ENCODE measurements around the gene TAOK1. TPM values are rescaled to one million over a fixed set of nuclear protein-coding genes. Genes with fewer than 3 reads are reported as not detected.

TAOK1 gene
- total RNA-seq, 1 donor from 2014 or later = 36.0 TPM

- Histone ChIP-seq H3K27me3 (ENCODE audit: control insufficient read depth in 3 of 3, insufficient read depth in 3 of 3, low read length in 3 of 3) (no peaks in the 10 kb centered on the region), H3K36me3 (ENCODE audit: control insufficient read depth in 3 of 3, insufficient read depth in 3 of 3, low read length in 3 of 3) (peaks cover 27 to 32% (median 29%) of the 10 kb centered on the region in 3 donors), H3K4me3 (ENCODE audit: low read length in 3 of 3) (peak overlapping the region in 2 of 3 donors; percentile 40 to 65), H3K9ac (ENCODE audit: low read depth in 1 of 3, low read length in 3 of 3) (peak overlapping the region in 1 of 3 donors; percentile 64), H3K4me1 (ENCODE audit: control insufficient read depth in 3 of 3, insufficient read depth in 3 of 3, low read length in 3 of 3) (peaks cover 24 to 40% (median 33%) of the 10 kb centered on the region in 3 donors), H3K27ac (ENCODE audit: low read depth, low read length) (no peak overlapping the region), H3K9me3 (ENCODE audit: control insufficient read depth in 3 of 3, low read length in 3 of 3) (no peaks in the 10 kb centered on the region)
Measured at GRCh38 chr17:29571883-29572681, 181.9 kb downstream of the TAOK1 start.

- Histone ChIP-seq H3K36me3 (ENCODE audit: control insufficient read depth in 3 of 3, insufficient read depth in 3 of 3, low read length in 3 of 3) (peaks cover 36 to 40% (median 38%) of the 10 kb centered on the region in 3 donors), H3K4me3 (ENCODE audit: low read length in 3 of 3) (peak overlapping the region in 2 of 3 donors; percentile 40 to 65), H3K9ac (ENCODE audit: low read depth in 1 of 3, low read length in 3 of 3) (peak overlapping the region in 1 of 3 donors; percentile 64), H3K9me3 (ENCODE audit: control insufficient read depth in 3 of 3, low read length in 3 of 3) (no peaks in the 10 kb centered on the region), H3K27me3 (ENCODE audit: control insufficient read depth in 3 of 3, insufficient read depth in 3 of 3, low read length in 3 of 3) (no peaks in the 10 kb centered on the region), H3K27ac (ENCODE audit: low read depth, low read length) (no peak overlapping the region), H3K4me1 (ENCODE audit: control insufficient read depth in 3 of 3, insufficient read depth in 3 of 3, low read length in 3 of 3) (peaks cover 21 to 36% (median 29%) of the 10 kb centered on the region in 3 donors)
Measured at GRCh38 chr17:29572691-29573557, 182.8 kb downstream of the TAOK1 start.

GRCh38 chr17:29573558-29573869 lies 183.4 kb downstream of the TAOK1 start:
- Histone ChIP-seq H3K27me3 (ENCODE audit: control insufficient read depth in 3 of 3, insufficient read depth in 3 of 3, low read length in 3 of 3) (no peaks in the 10 kb centered on the region), H3K4me1 (ENCODE audit: control insufficient read depth in 3 of 3, insufficient read depth in 3 of 3, low read length in 3 of 3) (peaks cover 21 to 36% (median 29%) of the 10 kb centered on the region in 3 donors), H3K27ac (ENCODE audit: low read depth, low read length) (no peak overlapping the region), H3K9ac (ENCODE audit: low read depth in 1 of 3, low read length in 3 of 3) (no peak overlapping the region), H3K4me3 (ENCODE audit: low read length in 3 of 3) (no peak overlapping the region), H3K36me3 (ENCODE audit: control insufficient read depth in 3 of 3, insufficient read depth in 3 of 3, low read length in 3 of 3) (peaks cover 39 to 45% (median 43%) of the 10 kb centered on the region in 3 donors), H3K9me3 (ENCODE audit: control insufficient read depth in 3 of 3, low read length in 3 of 3) (no peaks in the 10 kb centered on the region)

GRCh38 chr17:29573871-29574731 lies 183.9 kb downstream of the TAOK1 start:
- Histone ChIP-seq H3K27me3 (ENCODE audit: control insufficient read depth in 3 of 3, insufficient read depth in 3 of 3, low read length in 3 of 3) (no peaks in the 10 kb centered on the region), H3K27ac (ENCODE audit: low read depth, low read length) (no peak overlapping the region), H3K9me3 (ENCODE audit: control insufficient read depth in 3 of 3, low read length in 3 of 3) (no peaks in the 10 kb centered on the region), H3K36me3 (ENCODE audit: control insufficient read depth in 3 of 3, insufficient read depth in 3 of 3, low read length in 3 of 3) (peaks cover 42 to 51% (median 48%) of the 10 kb centered on the region in 3 donors), H3K4me3 (ENCODE audit: low read length in 3 of 3) (no peak overlapping the region), H3K4me1 (ENCODE audit: control insufficient read depth in 3 of 3, insufficient read depth in 3 of 3, low read length in 3 of 3) (peaks cover 18 to 31% (median 26%) of the 10 kb centered on the region in 3 donors), H3K9ac (ENCODE audit: low read depth in 1 of 3, low read length in 3 of 3) (no peak overlapping the region)

DNA sequence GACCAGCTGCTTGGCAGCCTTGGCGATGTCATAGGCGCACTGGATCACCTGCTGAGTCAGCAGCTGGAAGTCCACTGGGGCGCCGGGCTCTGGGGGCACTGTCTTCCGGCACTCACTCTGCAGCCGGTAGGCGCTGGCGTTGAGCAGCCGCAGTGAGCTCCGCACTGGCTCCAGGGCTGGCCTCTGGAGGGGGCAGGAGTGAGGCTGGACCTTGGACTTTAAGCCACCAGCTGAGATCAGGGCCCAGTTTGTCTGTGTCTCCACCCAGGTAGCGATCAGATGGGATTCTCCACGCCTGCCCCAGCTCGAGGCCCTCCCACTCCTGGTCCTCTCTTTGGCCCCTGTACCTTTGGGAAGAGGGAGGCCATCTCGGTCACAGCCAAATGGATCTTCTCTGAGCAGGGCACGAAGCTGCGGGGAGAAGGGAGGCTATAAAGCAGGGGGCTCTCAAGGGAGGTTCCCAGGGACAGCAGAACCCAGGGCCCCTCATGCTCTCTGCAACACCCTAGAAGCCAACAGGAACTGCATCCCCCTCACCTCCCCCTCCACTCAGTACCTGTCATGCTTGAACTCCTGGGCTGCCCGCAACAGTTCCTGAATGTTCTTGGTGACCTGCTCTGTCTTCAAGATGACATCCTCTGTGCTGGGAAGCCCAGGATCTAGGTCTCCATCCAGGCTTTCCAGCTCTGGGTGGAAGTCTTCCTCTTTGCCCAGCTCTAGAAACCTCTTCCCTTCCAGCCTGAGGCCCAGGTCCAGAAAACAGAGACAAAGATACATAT lies 184.8 kb downstream of the TAOK1 start:
- Histone ChIP-seq H3K4me1 (ENCODE audit: control insufficient read depth in 3 of 3, insufficient read depth in 3 of 3, low read length in 3 of 3) (peaks cover 13 to 27% (median 19%) of the 10 kb centered on the region in 3 donors), H3K27ac (ENCODE audit: low read depth, low read length) (no peak overlapping the region), H3K9me3 (ENCODE audit: control insufficient read depth in 3 of 3, low read length in 3 of 3) (no peaks in the 10 kb centered on the region), H3K9ac (ENCODE audit: low read depth in 1 of 3, low read length in 3 of 3) (no peak overlapping the region), H3K27me3 (ENCODE audit: control insufficient read depth in 3 of 3, insufficient read depth in 3 of 3, low read length in 3 of 3) (no peaks in the 10 kb centered on the region), H3K4me3 (ENCODE audit: low read length in 3 of 3) (no peak overlapping the region), H3K36me3 (ENCODE audit: control insufficient read depth in 3 of 3, insufficient read depth in 3 of 3, low read length in 3 of 3) (peaks cover 43 to 57% (median 57%) of the 10 kb centered on the region in 3 donors)

- Histone ChIP-seq H3K4me3 (ENCODE audit: low read length in 3 of 3) (no peak overlapping the region), H3K9ac (ENCODE audit: low read depth in 1 of 3, low read length in 3 of 3) (no peak overlapping the region), H3K4me1 (ENCODE audit: control insufficient read depth in 3 of 3, insufficient read depth in 3 of 3, low read length in 3 of 3) (peaks cover 17 to 30% (median 23%) of the 10 kb centered on the region in 3 donors), H3K9me3 (ENCODE audit: control insufficient read depth in 3 of 3, low read length in 3 of 3) (no peaks in the 10 kb centered on the region), H3K27ac (ENCODE audit: low read depth, low read length) (no peak overlapping the region), H3K36me3 (ENCODE audit: control insufficient read depth in 3 of 3, insufficient read depth in 3 of 3, low read length in 3 of 3) (peaks cover 44 to 60% (median 59%) of the 10 kb centered on the region in 3 donors), H3K27me3 (ENCODE audit: control insufficient read depth in 3 of 3, insufficient read depth in 3 of 3, low read length in 3 of 3) (no peaks in the 10 kb centered on the region)
Measured at GRCh38 chr17:29575511-29576213, 185.5 kb downstream of the TAOK1 start.

DNA sequence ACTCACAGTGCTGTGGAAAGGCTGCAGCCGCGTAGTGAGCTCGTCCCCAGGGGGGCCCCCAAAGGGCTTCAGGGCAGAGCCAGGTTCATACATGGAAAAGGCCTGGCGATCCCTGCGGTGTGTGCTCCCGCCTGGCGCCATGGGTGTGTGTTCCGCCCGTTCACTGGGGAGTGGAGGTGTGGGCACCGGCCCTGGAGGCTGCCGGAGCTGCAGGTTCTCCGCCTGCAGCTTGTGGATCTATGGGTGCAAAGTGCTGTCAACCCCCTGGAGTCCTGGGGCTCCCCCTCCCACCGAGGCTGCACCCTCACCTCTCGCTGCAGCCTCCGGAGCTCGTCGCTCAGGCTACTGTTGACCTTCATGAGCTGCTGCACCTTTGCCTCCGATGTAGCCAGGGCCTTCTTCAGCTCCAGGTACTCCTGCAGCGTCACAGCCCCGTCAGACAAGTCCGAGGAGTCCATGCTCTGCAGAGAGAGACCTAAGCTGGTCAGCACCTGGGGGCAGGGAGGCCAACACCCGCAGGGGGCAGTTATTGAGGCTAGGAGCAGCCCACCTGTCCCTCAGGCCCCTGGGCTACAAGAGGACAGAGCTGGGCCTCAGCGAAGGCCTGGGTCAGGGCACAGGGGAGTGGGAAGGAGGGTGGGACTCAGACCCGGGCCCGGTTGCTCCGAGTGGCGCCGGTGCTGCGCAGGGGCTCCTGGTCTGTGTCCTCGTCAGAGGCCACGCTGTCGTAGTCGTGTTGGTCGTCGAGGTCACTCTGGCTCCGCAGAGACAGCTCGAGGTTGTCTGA lies 186.2 kb downstream of the TAOK1 start:
- Histone ChIP-seq H3K4me1 (ENCODE audit: control insufficient read depth in 3 of 3, insufficient read depth in 3 of 3, low read length in 3 of 3) (peaks cover 14 to 34% (median 21%) of the 10 kb centered on the region in 3 donors), H3K36me3 (ENCODE audit: control insufficient read depth in 3 of 3, insufficient read depth in 3 of 3, low read length in 3 of 3) (peaks cover 49 to 60% (median 59%) of the 10 kb centered on the region in 3 donors), H3K9ac (ENCODE audit: low read depth in 1 of 3, low read length in 3 of 3) (no peak overlapping the region), H3K27ac (ENCODE audit: low read depth, low read length) (no peak overlapping the region), H3K4me3 (ENCODE audit: low read length in 3 of 3) (no peak overlapping the region), H3K27me3 (ENCODE audit: control insufficient read depth in 3 of 3, insufficient read depth in 3 of 3, low read length in 3 of 3) (no peaks in the 10 kb centered on the region), H3K9me3 (ENCODE audit: control insufficient read depth in 3 of 3, low read length in 3 of 3) (no peaks in the 10 kb centered on the region)

GRCh38 chr17:29577001-29577370 lies 186.8 kb downstream of the TAOK1 start:
- H3K4me1 ChIP-seq (ENCODE audit: control insufficient read depth in 3 of 3, insufficient read depth in 3 of 3, low read length in 3 of 3) = peaks cover 11 to 34% (median 19%) of the 10 kb centered on the region in 3 donors
- H3K9ac ChIP-seq (ENCODE audit: low read depth in 1 of 3, low read length in 3 of 3) = no peak overlapping the region
- peaks cover 51 to 63% (median 60%) of the 10 kb centered on the region in 3 donors for H3K36me3 ChIP-seq (ENCODE audit: control insufficient read depth in 3 of 3, insufficient read depth in 3 of 3, low read length in 3 of 3)
- H3K27ac ChIP-seq (ENCODE audit: low read depth, low read length) = no peak overlapping the region
- no peaks in the 10 kb centered on the region for H3K9me3 ChIP-seq (ENCODE audit: control insufficient read depth in 3 of 3, low read length in 3 of 3)
- no peak overlapping the region for H3K4me3 ChIP-seq (ENCODE audit: low read length in 3 of 3)
- no peaks in the 10 kb centered on the region for H3K27me3 ChIP-seq (ENCODE audit: control insufficient read depth in 3 of 3, insufficient read depth in 3 of 3, low read length in 3 of 3)

Data from skeletal muscle tissue (tissue), 4 donors.